Muscle of leg (tissue), 11 donors: ENCODE measurements around the gene MYO15B. TPM values are rescaled to one million over a fixed set of nuclear protein-coding genes. Genes with fewer than 3 reads are reported as not detected.

Source experiments
- DNase-seq: peaks from one replicate; pipeline ENCODE4 v3.0.0; 2013
- H3K27ac ChIP-seq: one replicate; pipeline ENCODE4 v1.5.1; 2013; ENCODE audit warnings: mild to moderate bottlenecking, low read length, control low read depth
- H3K27me3 ChIP-seq: one replicate; pipeline ENCODE4 v1.6.1; 2013; ENCODE audit warnings: low read length; ENCODE audit not compliant: control insufficient read depth, insufficient read depth
- H3K36me3 ChIP-seq: one replicate; pipeline ENCODE4 v1.6.1; 2013; ENCODE audit warnings: low read length; ENCODE audit not compliant: control insufficient read depth, insufficient read depth
- H3K4me1 ChIP-seq: one replicate; pipeline ENCODE4 v1.6.1; 2013; ENCODE audit warnings: low read length; ENCODE audit not compliant: control insufficient read depth, insufficient read depth
- H3K4me3 ChIP-seq: one replicate; pipeline ENCODE4 v1.5.1; 2013; ENCODE audit warnings: low read length, control low read depth
- H3K9me3 ChIP-seq: replicated peaks from 2 replicates; pipeline ENCODE4 v1.6.1; 2013; ENCODE audit warnings: low read depth, low read length; ENCODE audit not compliant: control insufficient read depth
- WGBS: methylation state at CpG from one replicate; pipeline ENCODE4 v1.1.5; 2013; ENCODE audit warnings: missing lambda C conversion rate; ENCODE audit not compliant: insufficient coverage; 5-methylcytosine and 5-hydroxymethylcytosine counted together
- polyA plus RNA-seq, 8 donors: library from polyadenylated mRNA; unstranded; fragments of 120-200 nt; gene quantifications; one replicate each; pipeline versions ENCODE4 v1.2.1 to v1.2.3, GENCODE V29; 2013; ENCODE audit warnings: inconsistent platforms in 1 of 8, low replicate concordance in 1 of 8; ENCODE audit not compliant: insufficient read length in 8 of 8, insufficient read depth in 1 of 8
- total RNA-seq: library from RNA; stranded (reverse); fragments of 120-200 nt; gene quantifications from one replicate; pipeline ENCODE4 v1.2.4, GENCODE V29; 2013

MYO15B gene
- total and polyA plus RNA-seq, 9 donors: 52.9 to 147 (median 112) TPM

DNA sequence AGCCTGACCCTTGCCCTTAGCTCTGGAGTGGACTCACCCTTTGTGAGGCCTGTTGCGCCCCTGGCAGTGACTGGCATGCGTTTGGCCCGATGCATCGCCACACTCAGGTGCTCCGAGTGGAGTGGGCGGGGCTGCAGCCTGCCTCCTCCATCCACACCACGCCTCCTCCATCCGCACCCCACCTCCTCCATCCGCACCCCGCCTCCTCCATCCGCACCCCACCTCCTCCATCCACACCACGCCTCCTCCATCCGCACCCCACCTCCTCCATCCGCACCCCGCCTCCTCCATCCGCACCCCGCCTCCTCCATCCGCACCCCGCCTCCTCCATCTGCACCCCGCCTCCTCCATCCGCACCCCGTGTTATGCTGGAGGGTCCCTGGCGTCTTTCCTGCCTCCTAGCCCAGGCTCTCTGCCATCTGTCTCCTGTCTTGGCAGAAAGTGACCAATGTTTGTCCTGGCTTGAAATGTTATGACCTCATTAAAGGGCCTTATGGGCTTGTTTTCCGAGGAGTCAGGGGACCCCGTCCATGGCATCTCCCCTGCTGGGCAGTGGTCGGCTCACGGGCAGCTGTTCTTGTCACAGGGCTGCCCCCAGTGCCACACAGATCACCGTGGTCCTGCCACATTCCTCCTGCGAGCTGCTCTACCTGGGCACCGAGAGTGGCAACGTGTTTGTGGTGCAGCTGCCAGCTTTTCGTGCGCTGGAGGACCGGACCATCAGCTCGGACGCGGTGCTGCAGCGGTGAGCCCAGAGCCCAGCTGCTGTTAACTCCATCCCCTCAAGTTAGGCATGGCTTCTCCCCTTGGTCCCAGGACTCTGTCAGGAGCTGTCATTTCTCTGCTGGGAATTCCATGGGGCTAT is 28.7 kb upstream of the MYO15B start:
- peaks cover 36% of the 10 kb centered on the region for H3K4me1 ChIP-seq
- no peaks in the 10 kb centered on the region for H3K36me3 ChIP-seq
- no peaks in the 10 kb centered on the region for H3K27me3 ChIP-seq
- WGBS: 82% methylated on average over 26 of the region's 38 CpGs
- H3K4me3 ChIP-seq: no peak overlapping the region
- no peaks in the 10 kb centered on the region for H3K9me3 ChIP-seq
- no peak for DNase-seq
- H3K27ac ChIP-seq: no peak overlapping the region

DNA sequence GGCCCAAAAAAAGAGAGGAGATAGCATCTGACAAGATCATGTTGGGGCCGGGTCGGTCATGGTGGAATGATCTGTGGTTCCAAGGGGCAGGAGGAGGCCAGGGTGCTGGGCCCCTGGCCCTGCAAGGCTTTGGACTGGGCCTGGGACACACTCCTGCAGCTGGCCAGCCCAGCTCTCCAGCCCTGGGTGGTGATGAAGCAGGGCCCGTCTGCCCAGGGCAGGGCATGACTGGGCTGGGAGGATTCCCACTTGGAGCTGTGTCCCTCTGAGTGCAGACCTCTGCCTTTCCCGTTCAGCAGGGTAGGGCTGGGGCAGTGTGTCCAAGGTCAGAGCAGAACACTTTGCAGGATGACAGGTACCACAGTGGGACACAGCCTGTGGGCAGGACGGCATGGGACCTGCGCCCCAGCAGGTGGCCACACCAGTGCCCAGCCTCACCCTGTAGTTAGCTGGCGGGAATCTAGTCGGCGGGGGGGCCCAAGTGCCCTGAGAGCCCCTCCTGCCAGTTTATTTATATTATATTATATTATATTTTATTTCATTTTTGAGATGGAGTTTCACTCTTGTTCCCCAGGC is 27.6 kb upstream of the MYO15B start:
- WGBS: 78% methylated on average over 6 of the region's 9 CpGs
- no peaks in the 10 kb centered on the region for H3K27me3 ChIP-seq
- H3K36me3 ChIP-seq: no peaks in the 10 kb centered on the region
- H3K27ac ChIP-seq: no peak overlapping the region
- H3K4me3 ChIP-seq: no peak overlapping the region
- H3K4me1 ChIP-seq: peaks cover 36% of the 10 kb centered on the region
- H3K9me3 ChIP-seq: no peaks in the 10 kb centered on the region
- DNase-seq: no peak

DNA sequence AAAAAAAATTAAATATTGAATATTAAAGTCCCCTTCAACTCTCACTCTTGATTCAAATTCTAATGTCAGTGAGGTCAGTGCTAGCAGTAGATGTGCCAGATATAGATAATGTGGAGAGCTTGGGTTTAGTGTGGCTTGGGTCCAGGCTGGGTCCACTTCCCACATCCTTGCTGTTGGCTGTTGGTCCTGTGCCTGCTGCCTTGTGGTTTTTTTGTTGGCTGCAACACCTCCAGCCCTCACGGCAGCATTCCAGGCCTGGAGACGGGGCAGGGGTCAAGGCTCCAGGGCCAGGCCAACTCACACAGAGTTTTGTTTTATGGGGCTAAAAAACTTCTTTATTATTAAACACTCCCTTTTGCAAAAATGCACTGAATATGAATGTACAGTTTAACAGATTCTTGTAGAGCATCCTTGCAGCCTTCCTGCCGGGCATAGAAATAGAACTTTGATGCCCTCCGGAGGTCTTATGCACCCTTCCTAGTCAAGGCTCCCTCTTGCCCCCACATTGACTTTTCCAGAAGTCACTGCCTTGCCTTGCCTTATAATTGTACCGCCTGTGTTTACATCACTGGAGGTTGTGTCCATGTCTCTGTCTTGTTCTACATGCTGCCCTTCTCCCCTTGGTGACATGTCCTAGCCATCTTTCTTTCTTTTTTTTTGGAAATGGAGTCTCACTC is 25.5 kb upstream of the MYO15B start:
- no peak for DNase-seq
- Histone ChIP-seq H3K27me3 (no peaks in the 10 kb centered on the region), H3K4me3 (no peak overlapping the region), H3K36me3 (no peaks in the 10 kb centered on the region), H3K27ac (no peak overlapping the region), H3K4me1 (peaks cover 27% of the 10 kb centered on the region), H3K9me3 (no peaks in the 10 kb centered on the region)
- WGBS: 82% methylated on average over 3 of the region's 5 CpGs

DNA sequence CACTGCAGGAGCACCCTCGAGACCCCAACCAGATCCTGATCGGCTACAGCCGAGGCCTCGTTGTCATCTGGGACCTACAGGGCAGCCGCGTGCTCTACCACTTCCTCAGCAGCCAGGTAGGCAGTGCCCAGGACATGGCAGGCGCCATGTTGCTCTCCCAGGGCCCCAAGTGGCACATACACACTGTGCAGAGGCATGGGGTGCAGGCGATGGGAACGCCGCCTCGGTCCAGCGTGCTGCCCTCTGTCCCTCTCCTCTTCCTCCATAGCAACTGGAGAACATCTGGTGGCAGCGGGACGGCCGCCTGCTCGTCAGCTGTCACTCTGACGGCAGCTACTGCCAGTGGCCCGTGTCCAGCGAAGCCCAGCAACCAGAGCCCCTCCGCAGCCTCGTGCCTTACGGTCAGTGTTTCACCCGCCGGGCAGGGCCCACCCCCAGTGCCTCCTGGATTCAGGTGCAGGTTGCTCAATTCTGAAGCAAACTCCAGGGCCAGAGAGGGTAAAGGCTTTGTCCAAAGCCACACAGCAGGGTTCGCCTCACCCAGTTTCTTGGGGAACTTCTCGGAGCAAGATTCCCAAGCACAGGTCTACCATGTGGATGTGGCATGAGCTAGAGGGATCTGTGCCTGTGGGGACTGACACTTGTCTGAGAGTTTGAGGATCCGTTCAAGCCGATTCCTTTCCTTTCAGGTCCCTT is 24.4 kb upstream of the MYO15B start:
- WGBS: 80% methylated on average over 23 of the region's 28 CpGs
- H3K4me1 ChIP-seq: peaks cover 18% of the 10 kb centered on the region
- no peaks in the 10 kb centered on the region for H3K36me3 ChIP-seq
- H3K27me3 ChIP-seq: no peaks in the 10 kb centered on the region
- DNase-seq: peak; percentile 24
- no peaks in the 10 kb centered on the region for H3K9me3 ChIP-seq
- H3K4me3 ChIP-seq: no peak overlapping the region
- H3K27ac ChIP-seq: no peak overlapping the region

DNA sequence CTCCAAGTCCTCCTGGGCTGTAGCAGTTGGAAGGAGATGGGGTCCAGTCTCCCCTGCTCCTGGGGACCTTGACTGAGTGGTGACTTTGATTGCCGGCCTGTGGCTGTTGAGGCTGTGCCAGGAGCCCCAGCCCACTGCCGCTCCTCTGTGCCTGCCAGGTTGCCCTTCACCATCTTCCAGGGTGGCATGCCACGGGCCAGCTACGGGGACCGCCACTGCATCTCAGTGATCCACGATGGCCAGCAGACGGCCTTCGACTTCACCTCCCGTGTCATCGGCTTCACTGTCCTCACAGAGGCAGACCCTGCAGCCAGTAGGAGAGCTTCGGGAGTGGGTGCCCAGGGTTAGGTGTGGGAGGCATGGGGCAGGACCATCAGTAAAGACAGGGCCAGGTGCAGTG is 23.4 kb upstream of the MYO15B start:
- 85% methylated on average over 11 of the region's 11 CpGs for WGBS
- no peak overlapping the region for H3K27ac ChIP-seq
- H3K36me3 ChIP-seq: no peaks in the 10 kb centered on the region
- no peaks in the 10 kb centered on the region for H3K9me3 ChIP-seq
- no peak for DNase-seq
- no peaks in the 10 kb centered on the region for H3K27me3 ChIP-seq
- peaks cover 13% of the 10 kb centered on the region for H3K4me1 ChIP-seq
- H3K4me3 ChIP-seq: no peak overlapping the region

DNA sequence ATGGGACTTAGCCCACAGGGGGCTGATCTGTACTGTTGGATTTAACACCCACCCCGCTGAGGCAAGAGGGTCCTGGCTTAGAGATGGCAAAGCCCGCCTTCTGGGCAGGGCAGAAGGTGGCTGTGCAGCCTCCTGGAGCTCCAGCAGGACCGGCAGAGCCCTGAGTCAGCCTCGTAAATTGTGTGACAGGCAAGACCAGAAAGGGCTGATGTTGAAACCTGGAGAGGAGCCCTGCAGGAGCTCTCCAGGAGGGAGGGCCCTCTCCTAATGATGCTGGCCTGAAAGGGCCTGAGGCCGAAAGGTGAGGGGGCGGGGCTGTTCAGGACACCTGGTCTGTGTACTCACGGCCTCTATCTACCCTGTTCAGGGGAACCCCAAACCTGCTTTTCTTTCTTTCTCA is 22.5 kb upstream of the MYO15B start:
- H3K4me3 ChIP-seq: no peak overlapping the region
- H3K27ac ChIP-seq: no peak overlapping the region
- 51% methylated on average over 6 of the region's 7 CpGs for WGBS
- no peak for DNase-seq
- H3K4me1 ChIP-seq: peaks cover 12% of the 10 kb centered on the region
- no peaks in the 10 kb centered on the region for H3K36me3 ChIP-seq
- H3K27me3 ChIP-seq: no peaks in the 10 kb centered on the region
- H3K9me3 ChIP-seq: no peaks in the 10 kb centered on the region

DNA sequence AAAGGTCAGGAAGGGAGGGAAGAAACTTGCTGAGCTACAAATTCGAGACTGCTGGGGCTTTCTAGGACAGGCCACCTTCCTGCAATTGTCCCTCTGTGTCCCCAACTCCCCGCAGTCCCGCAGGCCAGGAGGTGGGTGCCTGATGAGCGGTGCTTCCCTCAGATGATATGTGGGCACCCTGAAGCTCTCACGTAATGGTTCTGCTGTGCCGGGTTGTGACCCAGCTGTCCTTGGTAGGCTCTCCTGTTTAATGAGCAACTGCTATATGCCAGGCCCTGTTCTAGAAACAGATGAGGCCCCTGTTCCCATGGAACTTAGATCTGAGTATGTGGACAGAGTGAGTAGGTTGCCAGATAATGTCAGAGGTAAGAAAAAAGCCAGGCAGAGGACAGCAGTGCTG is 22.0 kb upstream of the MYO15B start:
- Histone ChIP-seq H3K36me3 (no peaks in the 10 kb centered on the region), H3K9me3 (no peaks in the 10 kb centered on the region), H3K27ac (no peak overlapping the region), H3K27me3 (no peaks in the 10 kb centered on the region), H3K4me3 (no peak overlapping the region), H3K4me1 (peaks cover 14% of the 10 kb centered on the region)
- DNase-seq: no peak
- 85% methylated on average over 6 of the region's 6 CpGs for WGBS

DNA sequence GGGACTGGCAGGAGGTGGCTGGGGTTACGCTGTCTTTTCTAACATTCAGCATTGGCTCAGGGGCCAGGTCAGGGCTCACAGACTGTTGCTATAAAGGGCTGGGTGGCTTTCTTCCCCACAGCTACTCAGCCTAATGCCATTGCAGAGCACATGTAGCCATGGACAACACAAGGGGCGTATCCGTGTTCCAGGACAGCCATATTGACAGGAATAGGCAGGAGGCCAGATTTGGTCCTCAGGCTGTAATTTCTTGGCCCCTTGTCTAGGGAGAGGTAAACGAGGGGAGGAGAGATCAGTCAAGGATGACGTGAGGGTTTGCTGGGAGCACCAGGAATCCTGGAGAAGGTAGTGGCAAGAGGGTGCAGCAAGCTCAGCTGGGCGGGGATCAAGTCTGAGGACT is 21.2 kb upstream of the MYO15B start:
- Histone ChIP-seq H3K4me3 (no peak overlapping the region), H3K27me3 (no peaks in the 10 kb centered on the region), H3K27ac (no peak overlapping the region), H3K36me3 (no peaks in the 10 kb centered on the region), H3K9me3 (no peaks in the 10 kb centered on the region), H3K4me1 (peaks cover 16% of the 10 kb centered on the region)
- WGBS: 53% methylated on average over 6 of the region's 6 CpGs
- no peak for DNase-seq

DNA sequence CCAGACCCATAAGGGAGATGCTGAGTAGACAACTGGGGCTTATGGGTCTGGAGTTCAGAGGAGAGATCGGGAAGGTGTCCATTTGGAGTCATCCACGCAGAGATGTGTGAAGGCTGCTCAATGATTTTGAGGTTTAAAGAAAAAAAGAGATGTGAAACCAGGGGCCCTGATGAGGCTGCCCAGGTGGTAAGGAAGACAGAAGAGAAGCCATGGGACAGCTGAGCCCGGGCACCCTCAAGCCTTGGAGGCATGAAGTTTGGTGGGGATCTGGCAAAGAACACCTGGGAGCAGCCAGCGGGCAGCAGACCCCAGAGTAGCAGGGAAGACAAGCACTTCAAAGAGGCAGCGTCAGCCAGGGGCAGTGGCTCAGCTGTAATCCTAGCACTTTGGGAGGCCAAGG is 20.8 kb upstream of the MYO15B start:
- 81% methylated on average over 5 of the region's 5 CpGs for WGBS
- Histone ChIP-seq H3K4me3 (no peak overlapping the region), H3K27me3 (no peaks in the 10 kb centered on the region), H3K36me3 (no peaks in the 10 kb centered on the region), H3K27ac (no peak overlapping the region), H3K9me3 (no peaks in the 10 kb centered on the region), H3K4me1 (peaks cover 16% of the 10 kb centered on the region)
- DNase-seq: no peak
